ENCODE data around the gene KCNC4. TPM values are rescaled to one million over a fixed set of nuclear protein-coding genes. Genes with fewer than 3 reads are reported as not detected.

The KCNC4 gene
- total and polyA plus RNA-seq, 2 of the 4 experiments (the other 2 are of a cell fraction): 0.18 to 2.3 TPM

- TF ChIP-seq RFX5 (IDR thresholded peaks at IDR 0.05; ENCODE audit: low read depth, low read length): no peak
- no peak for TF ChIP-seq RAD21 (IDR thresholded peaks at IDR 0.05; ENCODE audit: low read length)
- no peak for TF ChIP-seq MAZ (IDR thresholded peaks at IDR 0.05; ENCODE audit: borderline replicate concordance, low read depth, low read length)
- TF ChIP-seq RCOR1 (IDR thresholded peaks at IDR 0.05; ENCODE audit: insufficient replicate concordance, low read length): no peak
- no peak for TF ChIP-seq SMC3 (IDR thresholded peaks at IDR 0.05; ENCODE audit: low read depth, low read length)
- no peak for TF ChIP-seq FOS (IDR thresholded peaks at IDR 0.05; ENCODE audit: low read depth, low read length)
- TF ChIP-seq ELK1 (IDR thresholded peaks at IDR 0.05; ENCODE audit: borderline replicate concordance, low read depth, low read length): no peak
- TF ChIP-seq CHD1 (IDR thresholded peaks at IDR 0.05; ENCODE audit: low read depth, low read length): no peak
- TF ChIP-seq CEBPB (IDR thresholded peaks at IDR 0.05; ENCODE audit: low read depth, low read length): no peak
- TF ChIP-seq BHLHE40 (IDR thresholded peaks at IDR 0.05; ENCODE audit: low read depth, low read length): no peak
- TF ChIP-seq USF2 (IDR thresholded peaks at IDR 0.05; ENCODE audit: low read depth, low read length): no peak
- TF ChIP-seq NFE2L2 (IDR thresholded peaks at IDR 0.05; ENCODE audit: low read depth, low read length): no peak
- no peak for TF ChIP-seq MXI1 (IDR thresholded peaks at IDR 0.05; ENCODE audit: borderline replicate concordance, low read depth, low read length)
- TF ChIP-seq MAFK (IDR thresholded peaks at IDR 0.05; ENCODE audit: low read depth, low read length): no peak
Measured at GRCh38 chr1:110249256-110249655, 39.1 kb downstream of the KCNC4 start.

More at GRCh38 chr1:110249256-110249655, 39.1 kb downstream of the KCNC4 start:
- no peak overlapping the region for H2AFZ ChIP-seq (replicated peaks; ENCODE audit: low read length, poor library complexity)
- H3K4me1 ChIP-seq (ENCODE audit: control insufficient read depth, insufficient read depth, low read length): no peaks in the 10 kb centered on the region
- H3K18ac ChIP-seq (ENCODE audit: low read depth, low read length): no peak overlapping the region
- H4K8ac ChIP-seq (ENCODE audit: low read depth in 2 of 2, low read length in 2 of 2): no peak overlapping the region
- no peaks in the 10 kb centered on the region for H3K9me3 ChIP-seq (ENCODE audit: control insufficient read depth, insufficient read depth, low read length)
- no CpG with 5 or more reads among the region's 4 CpGs for WGBS, 2 experiments (ENCODE audit: extremely low coverage in 2 of 2, insufficient read length in 1 of 2)
- no peak overlapping the region for H3K14ac ChIP-seq (replicated peaks; ENCODE audit: low read depth, low read length)
- POLR2A ChIA-PET (ENCODE audit: unreplicated experiment): no interaction called here
- intact Hi-C loops (cut with micrococcal nuclease): loop anchor here (5.0 kb wide), 1 partner anchor 43 kb away; no protein-coding TSS in a partner anchor
- no peak overlapping the region for H2BK5ac ChIP-seq (ENCODE audit: low read depth, low read length, poor library complexity, severe bottlenecking)
- H2AK9ac ChIP-seq (replicated peaks; ENCODE audit: low read depth, low read length, poor library complexity): no peak overlapping the region
- H3K4me3 ChIP-seq (ENCODE audit: insufficient read depth, low read depth, low read length): no peak overlapping the region
- H3K27ac ChIP-seq (ENCODE audit: insufficient read depth, low read length): no peak overlapping the region
- no peaks in the 10 kb centered on the region for H3K79me1 ChIP-seq (ENCODE audit: low read depth in 1 of 2, low read length in 2 of 2)
- H3K56ac ChIP-seq (ENCODE audit: extremely low read depth, insufficient read depth, low read length): no peak overlapping the region
- no peak overlapping the region for H2AK5ac ChIP-seq (ENCODE audit: low read depth, low read length)
- H3K23ac ChIP-seq (ENCODE audit: low read depth, low read length): no peak overlapping the region
- BruUV-seq (replicated peaks): no TSS peak
- H3K4ac ChIP-seq (ENCODE audit: low read depth, low read length): no peak overlapping the region
- no peak for ATAC-seq (ENCODE audit: low read depth)
- H3K4me2 ChIP-seq (ENCODE audit: low read depth, low read length): no peak overlapping the region
- H3K9ac ChIP-seq (ENCODE audit: low read depth, low read length): no peak overlapping the region
- no peaks in the 10 kb centered on the region for H4K20me1 ChIP-seq (ENCODE audit: insufficient read depth, low read length)
- H3K27me3 ChIP-seq (ENCODE audit: control insufficient read depth, insufficient read depth, low read length): peaks cover 40% of the 10 kb centered on the region
- DNase-seq: no peak
- no peak overlapping the region for H2BK20ac ChIP-seq (ENCODE audit: low read depth, low read length)
- CTCF ChIA-PET: no interaction called here
- no peaks in the 10 kb centered on the region for H3K36me3 ChIP-seq (ENCODE audit: control insufficient read depth, insufficient read depth, low read length)
- no peak overlapping the region for H2BK120ac ChIP-seq (ENCODE audit: low read depth, low read length)
- in situ Hi-C loops (cut with MboI; ENCODE audit: low sequenced_read_pairs): no loop called here
- H2BK15ac ChIP-seq (ENCODE audit: low read depth, low read length): no peak overlapping the region
- H4K5ac ChIP-seq (ENCODE audit: low read depth, low read length): no peak overlapping the region
- dilution Hi-C loops (cut with HindIII; ENCODE audit: low sequenced_read_pairs, unreplicated experiment): no loop called here
- no peak overlapping the region for H4K91ac ChIP-seq (ENCODE audit: insufficient read depth, low read depth, low read length)
- H3K9me1 ChIP-seq (ENCODE audit: insufficient read depth, low read length): no peaks in the 10 kb centered on the region
